Measurements from ENCODE around the gene ANKRD53.
A peak's percentile ranks its signal among the peaks of the same experiment; 100 is the strongest.
"Not testable (repeated sequence)": the region's sequence is repeated elsewhere in the genome, so short reads cannot be mapped to it uniquely, and the experiment has no call there.

Gene ANKRD53

DNA sequence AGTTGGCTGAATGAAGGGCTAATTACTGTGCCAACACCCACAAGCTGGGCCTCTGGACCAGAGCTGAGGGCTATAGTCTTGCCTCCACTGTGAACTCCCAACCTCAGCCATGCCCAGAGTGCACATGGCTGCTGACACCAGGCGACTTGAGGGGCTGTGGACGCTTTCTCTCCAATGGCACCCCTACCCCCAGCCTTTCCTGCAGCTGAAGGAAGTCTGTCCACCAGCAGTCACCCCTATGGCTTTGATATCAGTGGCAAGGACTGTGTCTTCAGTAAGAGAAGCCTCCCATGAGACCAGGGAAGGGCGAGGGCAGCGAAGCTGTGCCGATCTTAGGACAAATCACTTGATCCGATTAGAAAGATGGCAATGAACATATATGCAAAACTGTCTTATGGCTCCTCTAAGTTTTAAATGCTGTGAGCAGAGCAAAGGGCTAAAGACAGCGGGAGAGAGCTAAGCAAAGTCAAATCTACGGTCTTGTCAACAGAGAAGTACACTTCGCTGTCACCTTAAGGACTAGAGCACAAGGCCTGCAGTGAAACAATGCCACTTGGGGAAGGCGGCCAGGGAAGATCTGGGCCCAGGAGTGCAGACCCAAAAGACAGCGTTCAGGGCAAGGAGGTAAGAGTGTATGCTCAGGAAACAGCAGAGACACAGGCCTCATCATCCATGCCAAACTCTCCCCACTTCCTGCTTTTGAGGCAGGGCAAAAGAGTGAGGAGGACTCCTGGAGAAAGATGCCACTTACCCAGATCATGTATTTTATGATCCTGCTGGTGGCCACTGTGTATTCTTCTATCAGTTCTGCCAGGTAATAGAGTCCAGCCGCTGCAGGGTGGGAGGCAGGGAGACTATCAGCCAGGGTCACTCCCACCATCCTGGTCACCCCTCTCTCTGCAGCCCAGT is 14.8 kb downstream of the ANKRD53 start:
- DNase-seq = peak; percentile 39

DNA sequence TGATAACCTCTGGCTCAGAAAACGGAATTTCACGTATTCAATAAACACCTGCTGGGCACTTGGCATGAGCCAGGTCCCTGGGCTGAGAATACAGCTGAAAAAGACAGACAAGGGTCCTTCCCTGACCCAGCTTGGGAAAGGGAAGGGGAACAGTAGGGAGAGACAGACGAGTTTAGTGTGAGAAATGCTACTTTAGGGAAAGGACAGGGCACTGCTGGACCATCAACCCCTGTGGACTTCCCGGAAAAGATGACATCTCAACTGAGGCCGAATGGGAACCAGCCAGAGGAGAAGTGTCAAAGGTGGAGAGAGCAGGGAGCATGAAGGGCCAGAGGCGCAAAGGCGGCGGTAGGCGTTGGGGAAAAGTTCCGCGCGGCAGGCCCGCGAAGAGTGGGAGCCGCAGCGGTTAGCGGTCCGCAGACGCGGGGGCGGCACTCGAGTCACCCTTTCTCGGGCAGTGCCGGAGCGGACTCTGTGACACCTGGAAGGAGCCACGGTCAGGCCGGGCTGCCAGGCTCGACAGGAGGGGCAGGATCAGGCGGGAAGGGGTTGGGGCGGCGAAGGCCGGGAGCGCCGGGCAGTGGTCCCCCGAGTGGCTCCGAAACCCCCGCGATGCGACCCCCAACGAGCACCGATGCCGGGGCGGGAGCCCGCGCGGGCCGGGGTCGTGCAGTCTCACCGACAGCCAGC is 15.7 kb downstream of the ANKRD53 start:
- peak; percentile 20 for DNase-seq

DNA sequence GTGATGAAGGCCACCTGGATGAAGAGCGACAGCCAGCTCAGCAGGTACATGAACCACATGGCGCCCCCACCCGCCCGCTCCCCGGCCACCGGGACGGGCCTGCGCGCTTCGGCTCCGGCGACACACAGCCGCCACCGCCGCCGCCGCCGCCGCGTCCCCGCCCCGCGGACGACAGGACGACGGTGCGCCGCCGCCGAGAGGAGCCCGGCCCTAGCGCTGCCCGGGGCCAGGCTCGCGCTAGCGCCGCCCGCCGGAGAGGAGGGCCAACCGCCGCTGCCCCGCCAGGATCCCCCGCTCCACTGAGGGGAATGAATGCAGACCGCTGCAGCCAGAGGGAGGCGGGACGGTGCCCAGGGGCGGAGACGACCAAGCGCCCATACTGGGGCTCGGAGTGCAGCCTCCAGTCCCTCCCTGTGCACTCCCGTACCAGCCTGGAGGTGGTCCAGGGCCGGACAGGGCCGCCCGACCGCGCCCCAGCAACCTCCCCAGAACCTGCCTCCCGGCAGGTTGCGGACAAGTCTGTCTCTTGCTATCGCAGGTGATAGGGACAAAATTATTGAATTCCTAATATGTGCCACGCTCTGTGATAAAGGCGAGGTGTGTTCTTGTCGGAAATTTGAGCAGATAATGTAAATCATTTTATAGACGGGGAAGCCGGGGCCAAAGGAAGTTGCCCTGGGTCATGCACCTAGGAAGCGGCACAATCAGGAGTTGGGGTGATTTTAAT is 16.4 kb downstream of the ANKRD53 start, which contains the start of gene TEX261:
TSS of gene TEX261 (minus strand) at position 175 of the 727 bp plus-strand sequence. CDS start at position 59, 116 bp downstream.
- DNase-seq = peak; percentile 89

DNA sequence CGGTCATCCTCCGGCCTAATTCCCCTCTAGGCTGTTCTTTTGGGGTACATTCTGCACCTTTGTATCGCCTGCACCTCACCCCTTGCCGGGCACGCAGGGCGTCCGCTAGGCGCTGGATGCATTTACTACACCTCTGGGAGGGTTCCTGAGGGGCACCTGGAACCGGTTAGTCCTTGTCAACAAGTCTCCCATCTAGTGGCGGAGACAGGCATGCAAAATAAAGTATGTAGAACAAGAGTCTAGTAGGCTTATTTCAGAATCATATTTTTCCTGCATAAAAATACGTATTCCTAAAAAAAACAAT is 16.9 kb downstream of the ANKRD53 start:
- peak; percentile 73 for DNase-seq

DNA sequence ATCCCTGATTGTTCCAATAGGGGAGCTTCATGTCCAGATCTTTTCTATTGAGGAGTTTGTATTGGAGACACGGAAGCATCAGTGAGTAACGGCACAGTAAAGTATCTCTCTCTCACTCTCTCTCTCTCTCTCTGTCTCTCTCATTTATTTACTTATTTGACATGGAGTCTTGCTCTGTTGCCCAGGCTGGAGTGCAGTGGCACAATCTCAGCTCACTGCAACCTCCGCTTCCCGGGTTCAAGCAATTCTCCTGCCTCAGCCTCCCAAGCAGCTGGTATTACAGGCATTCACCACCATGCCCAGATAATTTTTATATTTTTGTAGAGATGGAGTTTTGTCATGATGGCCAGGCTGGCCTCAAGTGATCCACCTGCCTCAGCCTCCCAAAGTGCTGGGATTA is 20.5 kb downstream of the ANKRD53 start:
- DNase-seq = not testable (repeated sequence)

DNA sequence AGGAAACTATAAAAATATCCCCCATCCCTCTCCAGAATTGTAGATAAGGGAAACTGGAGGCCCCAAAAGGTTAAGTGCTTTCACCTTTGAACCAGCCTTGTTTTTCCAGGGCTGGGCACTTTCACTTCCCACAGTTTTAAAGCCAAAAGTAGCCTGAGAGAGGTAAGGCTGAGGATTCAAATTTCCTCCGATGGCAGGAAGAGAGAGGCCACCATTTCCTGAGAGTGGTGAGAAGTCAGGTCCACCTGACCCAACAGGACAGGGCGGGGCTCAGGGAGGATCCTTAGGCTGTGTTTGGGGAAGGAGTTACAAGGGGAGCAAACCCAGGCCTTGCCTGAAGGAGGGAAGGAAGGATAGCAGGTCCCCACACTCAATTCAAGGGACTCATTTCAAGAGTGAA is 20.9 kb downstream of the ANKRD53 start:
- no peak for DNase-seq

DNA sequence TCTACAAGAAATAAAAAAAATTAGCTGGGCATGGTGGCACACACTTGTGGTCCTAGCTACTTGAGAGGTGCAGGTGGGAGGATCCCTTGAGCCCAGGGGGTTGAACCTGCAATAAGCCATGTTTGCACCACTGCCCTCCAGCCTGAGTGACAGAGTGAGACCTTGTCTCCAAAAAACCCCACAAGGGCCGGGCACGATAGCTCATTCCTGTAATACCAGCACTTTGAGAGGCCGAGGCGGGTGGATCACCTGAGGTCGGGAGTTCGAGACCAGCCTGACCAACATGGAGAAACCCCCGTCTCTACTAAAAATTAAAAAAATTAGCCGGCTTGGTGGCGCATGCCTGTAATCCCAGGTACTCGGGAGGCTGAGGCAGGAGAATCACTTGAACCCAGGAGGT is 21.5 kb downstream of the ANKRD53 start:
- DNase-seq = not testable (repeated sequence)

DNA sequence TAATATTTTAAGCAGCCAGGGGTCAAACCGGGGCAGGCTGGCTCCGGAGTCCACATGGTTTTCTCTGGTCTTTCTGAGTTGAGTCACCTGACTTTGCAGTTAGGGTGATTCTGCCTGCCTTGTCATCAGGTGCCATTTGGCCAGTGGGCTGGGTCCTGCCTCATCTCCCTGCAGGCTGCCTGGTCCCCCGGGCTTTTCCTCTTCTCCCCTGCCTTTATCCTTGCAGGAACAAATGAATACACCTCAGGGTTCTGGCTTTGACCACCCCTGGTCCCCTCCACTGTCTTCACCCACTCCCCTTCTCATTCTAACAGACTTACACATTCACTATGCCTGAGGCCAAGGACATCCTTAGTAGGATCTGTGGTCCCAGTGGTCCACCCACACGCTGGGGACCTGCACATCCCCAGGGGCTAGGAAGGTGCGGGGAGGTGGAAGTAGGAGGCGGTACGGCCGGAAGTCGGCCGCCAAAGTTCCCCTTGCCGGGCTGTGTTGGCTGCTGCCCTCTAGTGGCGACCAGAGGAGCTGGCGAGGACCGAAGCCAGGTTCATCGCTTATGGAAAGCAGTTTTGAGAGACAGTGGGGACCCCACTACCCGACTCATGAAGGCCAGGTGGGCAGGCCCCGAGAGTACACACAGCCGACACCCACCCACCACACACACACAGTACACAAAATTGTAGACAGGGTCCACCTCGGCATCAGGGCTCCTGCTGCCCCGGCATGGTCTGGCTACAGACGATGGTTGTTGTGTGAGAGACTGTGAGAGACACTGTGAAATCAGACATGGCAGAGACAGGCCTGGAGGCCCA is 22.6 kb downstream of the ANKRD53 start:
- DNase-seq = peak; percentile 80

DNA sequence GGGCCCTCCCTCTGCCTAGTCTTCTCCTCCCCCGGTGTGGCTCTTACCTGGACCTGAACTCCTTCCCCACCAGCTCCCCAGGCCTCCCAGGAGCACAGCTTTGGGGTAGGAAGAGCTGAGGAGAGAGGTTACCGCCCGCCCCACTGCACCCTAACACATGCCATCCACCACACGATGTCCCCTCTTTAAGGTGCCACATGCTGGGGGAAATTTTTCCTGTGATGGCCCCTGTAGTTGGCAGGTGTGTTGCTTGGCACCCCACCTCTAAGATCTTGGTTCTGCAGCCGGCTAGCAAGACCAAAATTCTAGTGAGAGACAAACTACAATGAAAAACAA is 23.1 kb downstream of the ANKRD53 start:
- DNase-seq = no peak

DNA sequence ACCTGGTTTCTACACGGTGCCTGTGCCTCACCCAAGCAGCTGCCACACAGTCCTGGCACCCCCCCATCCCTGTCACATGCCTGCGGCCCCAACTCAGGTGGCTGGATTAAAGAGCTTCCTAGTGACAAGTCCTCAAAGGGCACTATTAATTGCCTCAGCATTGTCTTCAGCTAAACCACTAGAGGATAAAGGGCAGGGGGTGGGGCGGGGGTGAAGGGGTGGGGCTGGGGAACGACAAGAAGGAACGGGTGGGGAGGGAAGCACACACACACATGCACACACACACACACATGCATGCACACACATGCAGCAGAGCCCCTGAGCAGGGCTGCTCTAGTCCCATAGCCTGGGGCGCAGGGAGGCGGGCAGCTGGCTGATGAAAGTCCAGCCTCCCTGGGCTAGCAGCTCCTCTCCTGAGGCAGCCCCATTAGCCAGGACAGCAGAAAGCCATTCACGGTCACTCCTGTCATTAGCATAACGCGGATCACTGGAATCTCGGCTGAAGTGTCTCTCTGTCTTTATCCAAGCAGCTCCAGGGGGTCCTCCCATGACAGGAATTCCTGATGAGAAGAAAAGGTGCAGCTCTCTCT is 23.6 kb downstream of the ANKRD53 start:
- DNase-seq = no peak

DNA sequence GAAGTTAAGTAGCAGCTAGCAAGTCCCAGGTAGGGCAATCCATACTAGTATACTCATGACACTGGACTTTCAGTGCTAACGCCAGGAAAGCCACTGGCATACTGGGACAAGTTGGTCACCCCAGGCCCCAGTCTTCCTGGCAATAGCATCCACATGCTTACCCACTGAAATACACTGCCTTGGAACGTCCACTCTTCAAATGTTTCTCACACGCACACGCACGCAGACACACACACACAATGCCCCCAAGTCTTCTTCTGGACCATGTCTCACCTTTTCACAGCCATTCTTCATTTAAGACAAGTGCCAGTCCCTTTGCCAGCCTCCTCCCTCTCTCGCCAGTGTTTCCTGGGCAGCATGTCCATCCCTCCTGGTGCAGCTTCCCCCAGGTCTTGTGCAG is 25.0 kb downstream of the ANKRD53 start:
- DNase-seq = no peak

DNA sequence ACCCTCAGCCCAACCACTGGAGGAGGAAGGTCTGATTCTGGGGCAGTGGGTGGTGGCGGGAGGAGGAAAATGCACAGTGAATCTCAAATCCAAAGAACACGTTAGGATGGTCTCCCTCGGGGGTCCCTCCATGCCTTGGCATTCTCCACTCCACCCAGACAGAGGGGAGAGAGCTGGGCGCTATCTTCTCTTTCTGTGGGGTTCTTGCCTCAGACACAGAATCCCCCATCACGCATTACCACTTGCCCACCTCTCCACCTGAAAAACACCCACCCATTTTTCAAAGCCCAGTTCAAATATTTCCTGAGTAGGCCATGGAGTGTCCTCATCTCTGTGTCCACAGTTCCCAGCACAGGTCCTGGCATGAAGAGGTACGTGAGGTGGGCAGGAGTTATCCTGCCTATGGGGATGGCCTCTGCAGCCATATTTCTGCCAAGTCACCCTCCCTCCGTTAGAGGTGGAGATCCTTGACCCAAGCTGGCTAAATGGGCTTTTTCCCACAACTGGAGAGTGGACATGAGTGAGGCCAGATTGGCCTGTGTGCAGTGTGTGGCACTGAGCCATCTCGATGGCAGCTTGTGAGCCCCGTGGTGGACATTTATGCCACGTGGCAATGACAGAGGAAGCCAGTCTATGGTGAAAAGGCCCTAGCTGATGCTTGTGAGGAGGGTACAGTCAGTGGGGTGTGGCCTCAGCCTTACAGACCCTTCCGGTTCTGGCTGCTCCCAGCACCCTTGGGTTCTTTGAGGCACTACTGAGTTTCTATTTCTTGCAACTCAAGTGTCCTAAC is 25.7 kb downstream of the ANKRD53 start:
- DNase-seq = no peak

DNA sequence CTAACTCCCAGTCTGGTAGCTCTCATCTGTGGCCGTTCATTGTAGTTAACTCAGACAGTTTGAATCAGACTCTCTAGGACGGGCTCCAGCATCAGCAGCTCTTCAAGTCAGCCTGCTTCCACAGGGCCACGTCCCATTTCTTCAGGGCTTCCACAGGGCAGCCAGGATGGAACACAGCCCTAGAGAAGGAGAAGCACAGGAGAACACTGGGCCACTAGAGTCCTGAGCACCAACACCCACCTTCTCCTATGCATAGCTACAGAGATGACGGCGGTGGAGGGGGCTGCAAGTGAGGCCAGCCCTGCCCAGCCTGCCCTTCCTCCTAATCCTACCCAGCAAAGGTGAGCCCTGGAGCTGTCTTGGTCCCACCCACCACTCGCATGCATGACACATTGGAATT is 26.4 kb downstream of the ANKRD53 start:
- no peak for DNase-seq

DNA sequence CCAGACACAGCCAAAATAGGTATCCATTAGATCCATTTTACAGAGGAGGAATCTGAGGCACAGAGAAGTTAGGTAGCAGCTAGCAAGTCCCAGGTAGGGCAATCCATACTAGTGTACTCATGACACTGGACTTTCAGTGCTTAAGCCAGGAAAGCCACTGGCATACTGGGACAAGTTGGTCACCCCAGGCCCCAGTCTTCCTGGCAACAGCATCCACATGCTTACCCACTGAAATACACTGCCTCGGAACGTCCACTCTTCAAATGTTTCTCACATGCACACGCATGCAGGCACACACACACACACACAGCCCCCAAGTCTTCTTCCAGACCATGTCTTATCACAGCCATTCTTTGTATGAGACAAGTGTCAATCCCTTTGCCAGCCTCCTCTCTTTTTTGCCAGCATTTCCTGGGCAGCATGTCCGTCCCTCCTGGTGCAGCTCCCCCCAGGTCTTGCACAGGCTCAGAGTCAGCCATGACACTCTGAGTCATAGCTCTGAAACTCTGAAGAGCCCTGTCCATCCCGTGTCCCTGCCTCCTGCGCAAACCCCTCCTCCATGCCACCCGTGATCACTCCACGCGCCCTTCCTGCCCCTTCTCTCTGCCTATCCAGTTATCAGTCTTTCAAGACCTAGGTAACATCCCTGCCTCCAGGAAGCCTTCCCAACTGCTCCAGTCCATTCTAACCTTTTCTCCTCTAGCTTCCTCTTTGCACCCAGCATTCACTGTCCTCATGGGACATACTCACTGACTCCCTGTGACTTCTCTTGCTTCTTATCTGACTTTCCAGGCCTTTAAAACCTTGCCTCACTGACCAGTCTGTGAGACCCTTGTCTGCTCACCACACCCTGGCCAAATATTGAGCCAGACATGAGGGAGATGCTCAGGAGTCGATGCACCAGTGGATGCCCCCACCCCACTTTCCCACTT is 27.1 kb downstream of the ANKRD53 start:
- no peak for DNase-seq

DNA sequence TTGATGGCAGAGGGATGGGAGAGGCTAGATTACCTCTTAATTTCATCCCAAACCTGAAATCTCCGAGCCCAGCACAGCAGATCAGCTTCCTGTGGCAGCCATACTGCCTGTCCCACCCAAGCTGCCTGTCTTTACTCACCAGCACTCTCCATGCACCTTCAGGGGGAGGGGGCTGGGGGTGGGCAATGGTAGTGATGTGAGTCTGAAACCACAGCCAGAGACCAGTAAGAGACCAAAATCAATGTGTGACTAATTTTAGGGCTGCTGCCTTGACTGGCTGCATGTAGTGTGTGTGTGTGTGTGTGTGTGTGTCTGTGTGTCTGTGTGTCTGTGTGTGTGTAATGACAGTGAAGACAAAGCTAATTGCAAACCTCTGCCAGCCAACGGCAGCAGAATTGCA is 27.9 kb downstream of the ANKRD53 start:
- DNase-seq = no peak

DNA sequence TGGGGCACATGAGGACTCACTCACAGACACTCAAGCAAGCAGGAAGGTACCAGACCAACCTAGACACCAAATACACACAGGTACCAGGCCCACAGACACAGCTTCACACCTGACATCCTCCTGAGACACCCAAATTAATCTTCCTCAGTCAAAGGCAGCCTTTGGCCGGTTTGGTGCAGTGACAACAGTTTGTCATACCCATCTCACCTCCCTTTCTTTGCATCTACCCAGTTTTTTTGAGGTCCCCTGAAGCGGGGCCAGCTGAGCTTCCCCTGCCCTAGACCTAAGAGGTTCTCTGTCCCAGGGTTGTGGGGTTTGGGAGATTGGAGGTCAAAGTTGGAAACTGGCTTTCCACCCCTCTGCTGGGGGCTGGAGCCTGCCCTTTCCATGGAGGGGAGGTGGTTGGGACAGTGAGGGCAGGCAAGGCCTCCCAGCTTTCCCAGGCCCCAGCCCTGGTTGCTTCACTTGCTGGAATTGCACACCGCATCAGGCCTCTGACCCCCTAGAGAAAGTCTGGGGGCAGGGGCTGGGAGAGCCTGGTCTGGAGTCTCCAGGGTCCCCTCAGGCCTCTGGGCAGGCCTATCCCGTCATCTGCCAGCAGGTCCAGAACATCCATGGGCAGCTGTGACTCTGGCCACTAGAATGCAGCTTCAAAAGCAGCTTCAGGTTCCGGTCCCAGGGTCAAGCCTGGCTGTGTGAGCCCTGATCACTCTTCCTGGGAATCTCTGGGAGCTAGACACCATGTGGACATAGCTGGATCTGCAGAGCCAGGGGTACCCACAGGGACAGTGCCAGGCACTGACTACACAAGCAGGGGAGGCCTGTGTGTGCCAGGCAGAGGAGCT is 28.7 kb downstream of the ANKRD53 start:
- DNase-seq = no peak

DNA sequence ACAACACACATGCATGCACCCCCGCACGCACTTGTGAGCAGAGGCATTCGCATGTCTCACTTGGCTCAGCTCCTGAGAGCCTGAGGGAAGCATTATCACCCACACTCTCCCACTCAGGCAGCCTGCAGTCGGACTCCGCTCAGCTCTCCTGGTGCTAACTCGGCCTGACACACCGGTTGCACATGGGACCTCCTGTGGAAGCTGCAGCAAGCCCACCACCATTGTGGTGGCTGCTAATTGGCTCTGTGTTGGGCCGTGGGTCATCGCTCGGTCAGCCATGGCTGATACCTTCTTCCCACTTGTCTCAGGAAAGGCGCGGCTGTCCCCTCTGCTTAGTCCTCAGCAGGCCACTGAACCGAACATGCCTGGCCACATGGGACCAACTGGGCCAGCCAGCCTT is 29.9 kb downstream of the ANKRD53 start:
- no peak for DNase-seq

DNA sequence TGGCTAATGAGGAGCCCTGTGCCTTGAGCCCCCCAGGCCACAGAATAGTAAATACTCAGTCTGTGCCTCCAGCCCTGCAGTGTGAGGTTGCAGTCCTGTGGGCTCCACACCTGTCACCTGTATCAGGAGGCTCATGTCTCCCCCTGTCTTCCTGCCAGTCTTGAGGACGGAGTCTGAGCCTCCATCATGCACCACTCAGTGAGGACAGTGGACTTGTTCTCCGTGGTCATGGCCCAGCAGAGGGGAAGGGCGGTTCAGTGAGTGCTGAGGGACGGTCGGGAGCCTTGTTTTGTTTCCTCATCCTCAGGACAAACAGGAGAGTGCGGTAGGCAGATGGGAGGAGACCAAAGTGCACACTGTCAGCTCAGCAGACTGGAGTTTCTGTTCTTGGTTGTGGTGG is 33.4 kb downstream of the ANKRD53 start:
- not testable (repeated sequence) for DNase-seq

DNA sequence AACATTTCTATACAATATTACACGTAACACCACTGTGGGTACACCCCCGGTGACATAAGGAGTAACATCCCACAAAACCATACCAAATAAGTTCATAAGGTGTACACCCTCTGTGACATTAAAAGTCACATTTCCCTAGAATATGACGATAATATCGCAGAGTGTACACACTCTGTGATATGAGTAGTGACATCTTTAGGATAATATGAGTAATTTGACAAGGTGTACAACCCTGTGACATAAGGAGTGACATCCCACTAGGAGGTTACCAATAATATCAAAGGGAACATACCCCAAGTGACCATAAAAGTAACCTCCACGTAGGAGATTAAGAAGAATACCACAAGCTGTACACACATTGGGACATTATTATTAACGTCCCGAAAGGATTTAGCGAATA is 40.2 kb downstream of the ANKRD53 start:
- no peak for DNase-seq

DNA sequence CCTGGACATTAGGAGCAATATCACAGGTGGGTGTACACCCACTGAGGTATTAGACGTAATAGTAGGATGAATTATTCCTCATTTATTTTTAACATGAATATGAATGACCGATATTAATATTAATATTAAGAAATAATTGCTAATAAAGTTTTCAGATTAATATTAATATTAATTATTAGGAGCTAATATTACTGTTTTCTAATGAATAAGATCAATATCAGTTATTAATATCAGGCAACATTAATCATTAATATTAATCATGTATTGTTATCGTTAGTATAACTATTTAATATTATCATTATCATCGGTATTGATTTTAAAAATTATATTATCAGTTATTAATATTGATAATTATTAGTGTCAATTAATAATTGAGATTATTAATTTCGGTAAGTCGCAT is 41.6 kb downstream of the ANKRD53 start:
- DNase-seq = not testable (repeated sequence)

Data from hematopoietic multipotent progenitor cell treated with erythropoietin and hydrocortisone succinate and interleukin-3 and kit ligand, for 8 days (in vitro differentiated cells).